Endothelial cell of umbilical vein (primary cell): ENCODE results near the gene CHI3L1.

Source experiments
- CTCF ChIP-seq, 2 donors: IDR thresholded peaks; 1 replicate in 1 of 2; 2 replicates in 1 of 2; pipeline ENCODE4 v1.5.1; 2011; ENCODE audit warnings: low read length in 2 of 2, mild to moderate bottlenecking in 2 of 2, moderate library complexity in 2 of 2, control low read depth in 1 of 2, inconsistent platforms in 1 of 2, low read depth in 1 of 2; ENCODE audit not compliant: insufficient read depth in 1 of 2; ENCODE audit errors: extremely low read depth in 1 of 2
- EZH2 ChIP-seq: IDR thresholded peaks from 2 replicates; pipeline ENCODE4 v1.6.1; 2012; ENCODE audit warnings: borderline replicate concordance, low read depth, mild to moderate bottlenecking, moderate library complexity, low read length, inconsistent platforms; ENCODE audit not compliant: severe bottlenecking
- FOS ChIP-seq: IDR thresholded peaks from 2 replicates; pipeline ENCODE4 v1.6.1; 2011; ENCODE audit warnings: mild to moderate bottlenecking, low read length, moderate library complexity, borderline replicate concordance; ENCODE audit not compliant: insufficient read depth
- GATA2 ChIP-seq: IDR thresholded peaks from 2 replicates; pipeline ENCODE4 v1.7.0; 2011; ENCODE audit warnings: low read depth, mild to moderate bottlenecking, moderate library complexity, mixed read lengths, low read length; ENCODE audit not compliant: insufficient read length, insufficient read depth
- JUN ChIP-seq: IDR thresholded peaks from 2 replicates; pipeline ENCODE4 v1.6.1; 2011; ENCODE audit warnings: borderline replicate concordance, low read depth; ENCODE audit not compliant: insufficient read length, insufficient read depth
- MYC ChIP-seq: IDR thresholded peaks from one replicate; pipeline ENCODE4 v1.6.1; 2011; ENCODE audit warnings: mild to moderate bottlenecking, low read depth, low read length
- POLR2A ChIP-seq: IDR thresholded peaks from 2 replicates; pipeline ENCODE4 v1.6.1; 2012; ENCODE audit warnings: low read depth, mild to moderate bottlenecking, control low read depth, low read length
- POLR2AphosphoS5 ChIP-seq: IDR thresholded peaks from 2 replicates; pipeline ENCODE4 v1.6.1; 2012; ENCODE audit warnings: low read depth, mild to moderate bottlenecking, control low read depth, low read length, moderate library complexity; ENCODE audit not compliant: insufficient read depth
- TF ChIP-seq, protein P1 (sequence below): IDR thresholded peaks from 2 replicates; pipeline ENCODE4 v1.6.1; 2011; ENCODE audit not compliant: insufficient read depth, insufficient read length

DNA sequence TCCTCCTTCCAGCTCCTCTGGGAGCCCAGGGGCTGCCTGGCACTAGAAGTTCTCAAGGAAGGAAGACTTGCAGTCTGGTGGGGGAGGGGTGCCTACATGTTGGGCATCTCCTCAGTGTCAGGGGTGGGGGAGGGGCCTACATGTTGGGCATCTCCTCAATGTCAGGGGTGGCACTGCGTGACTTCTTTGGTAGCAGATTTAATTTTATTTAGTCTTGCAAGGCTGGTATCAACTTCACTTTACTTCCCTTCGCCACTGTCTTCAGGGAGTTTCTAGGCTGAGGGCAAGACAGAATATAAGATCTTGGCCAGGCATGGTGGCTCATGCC is 40.5 kb downstream of the CHI3L1 start:
- TF ChIP-seq CTCF (IDR thresholded peaks at IDR 0.05; ENCODE audit: extremely low read depth in 1 of 2, insufficient read depth in 1 of 2, low read depth in 1 of 2, low read length in 2 of 2) (no peak), POLR2A (no peak), EZH2 (no peak), POLR2AphosphoS5 (no peak), MYC (no peak), GATA2 (no peak), FOS (no peak), JUN (no peak)
- TF ChIP-seq, protein P1, sequence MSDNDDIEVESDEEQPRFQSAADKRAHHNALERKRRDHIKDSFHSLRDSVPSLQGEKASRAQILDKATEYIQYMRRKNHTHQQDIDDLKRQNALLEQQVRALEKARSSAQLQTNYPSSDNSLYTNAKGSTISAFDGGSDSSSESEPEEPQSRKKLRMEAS, result no peak
